ENCODE data around the gene MYO5A.
"Not testable (repeated sequence)": the region's sequence is repeated elsewhere in the genome, so short reads cannot be mapped to it uniquely, and the experiment has no call there.

Gene MYO5A

GRCh38 chr15:52568601-52569585, 40.2 kb upstream of the MYO5A start, which contains the start of gene ARPP19:
Gene ARPP19, minus strand, starts transcription at chr15:52569030. Its CDS starts 138 bp downstream, at chr15:52568892.
- peak within 1 kb of the TSS; percentile 91 for H3K9ac ChIP-seq
- H3K4me2 ChIP-seq (ENCODE audit: low read length), result peak within 1 kb of the TSS; percentile 95
- H3K27ac ChIP-seq, result peak within 1 kb of the TSS; percentile 89
- peak within 1 kb of the TSS; percentile 71 for H2AFZ ChIP-seq
- peaks cover 4% of the 10 kb centered on the region for H3K4me1 ChIP-seq
- H3K4me3 ChIP-seq (ENCODE audit: low read depth, low read length), result peak within 1 kb of the TSS; percentile 92
- H3K9me3 ChIP-seq (ENCODE audit: control insufficient read depth, low read length), result no peaks in the 10 kb centered on the region
- no peaks in the 10 kb centered on the region for H3K27me3 ChIP-seq (ENCODE audit: control insufficient read depth, insufficient read depth, low read length)
- H3K36me3 ChIP-seq (ENCODE audit: control insufficient read depth, insufficient read depth, low read length), result no peaks in the 10 kb centered on the region
- TF ChIP-seq, protein P1, sequence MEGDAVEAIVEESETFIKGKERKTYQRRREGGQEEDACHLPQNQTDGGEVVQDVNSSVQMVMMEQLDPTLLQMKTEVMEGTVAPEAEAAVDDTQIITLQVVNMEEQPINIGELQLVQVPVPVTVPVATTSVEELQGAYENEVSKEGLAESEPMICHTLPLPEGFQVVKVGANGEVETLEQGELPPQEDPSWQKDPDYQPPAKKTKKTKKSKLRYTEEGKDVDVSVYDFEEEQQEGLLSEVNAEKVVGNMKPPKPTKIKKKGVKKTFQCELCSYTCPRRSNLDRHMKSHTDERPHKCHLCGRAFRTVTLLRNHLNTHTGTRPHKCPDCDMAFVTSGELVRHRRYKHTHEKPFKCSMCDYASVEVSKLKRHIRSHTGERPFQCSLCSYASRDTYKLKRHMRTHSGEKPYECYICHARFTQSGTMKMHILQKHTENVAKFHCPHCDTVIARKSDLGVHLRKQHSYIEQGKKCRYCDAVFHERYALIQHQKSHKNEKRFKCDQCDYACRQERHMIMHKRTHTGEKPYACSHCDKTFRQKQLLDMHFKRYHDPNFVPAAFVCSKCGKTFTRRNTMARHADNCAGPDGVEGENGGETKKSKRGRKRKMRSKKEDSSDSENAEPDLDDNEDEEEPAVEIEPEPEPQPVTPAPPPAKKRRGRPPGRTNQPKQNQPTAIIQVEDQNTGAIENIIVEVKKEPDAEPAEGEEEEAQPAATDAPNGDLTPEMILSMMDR (IDR thresholded peaks at IDR 0.05), result no peak
- H3K79me2 ChIP-seq, result peaks cover 11% of the 10 kb centered on the region

GRCh38 chr15:52567871-52568600, 39.4 kb upstream of the MYO5A start:
- Histone ChIP-seq H3K9ac (peak overlapping the region; percentile 91), H3K27me3 (ENCODE audit: control insufficient read depth, insufficient read depth, low read length) (no peaks in the 10 kb centered on the region), H3K36me3 (ENCODE audit: control insufficient read depth, insufficient read depth, low read length) (no peaks in the 10 kb centered on the region), H3K9me3 (ENCODE audit: control insufficient read depth, low read length) (no peaks in the 10 kb centered on the region), H3K4me3 (ENCODE audit: low read depth, low read length) (peak overlapping the region; percentile 92), H3K79me2 (peaks cover 17% of the 10 kb centered on the region), H3K27ac (peak overlapping the region; percentile 89), H3K4me2 (ENCODE audit: low read length) (peak overlapping the region; percentile 95), H3K4me1 (peaks cover 4% of the 10 kb centered on the region), H2AFZ (peak overlapping the region; percentile 71)
- TF ChIP-seq, protein P1 (IDR thresholded peaks at IDR 0.05), result no peak

- Histone ChIP-seq H3K9me3 (ENCODE audit: control insufficient read depth, low read length) (no peaks in the 10 kb centered on the region), H3K4me1 (peaks cover 4% of the 10 kb centered on the region), H3K4me2 (ENCODE audit: low read length) (peak overlapping the region; percentile 95), H3K4me3 (ENCODE audit: low read depth, low read length) (peak overlapping the region; percentile 92), H3K36me3 (ENCODE audit: control insufficient read depth, insufficient read depth, low read length) (no peaks in the 10 kb centered on the region), H3K79me2 (peaks cover 21% of the 10 kb centered on the region), H2AFZ (no peak overlapping the region), H3K27me3 (ENCODE audit: control insufficient read depth, insufficient read depth, low read length) (no peaks in the 10 kb centered on the region), H3K27ac (peak overlapping the region; percentile 89), H3K9ac (no peak overlapping the region)
- TF ChIP-seq, protein P1 (IDR thresholded peaks at IDR 0.05), result no peak
Measured at GRCh38 chr15:52566889-52567288, 38.2 kb upstream of the MYO5A start.

GRCh38 chr15:52565417-52566358, 37.0 kb upstream of the MYO5A start:
- H3K27ac ChIP-seq, result peak overlapping the region; percentile 42

More at GRCh38 chr15:52565417-52566358, 37.0 kb upstream of the MYO5A start:
- H3K27me3 ChIP-seq (ENCODE audit: control insufficient read depth, insufficient read depth, low read length); H2AFZ ChIP-seq; H3K4me1 ChIP-seq; H3K9ac ChIP-seq; H3K9me3 ChIP-seq (ENCODE audit: control insufficient read depth, low read length); H3K36me3 ChIP-seq (ENCODE audit: control insufficient read depth, insufficient read depth, low read length): not testable (repeated sequence)
- Histone ChIP-seq H3K79me2 (peaks cover 24% of the 10 kb centered on the region), H3K4me2 (ENCODE audit: low read length) (peak overlapping the region; percentile 11), H3K4me3 (ENCODE audit: low read depth, low read length) (peak overlapping the region; percentile 11)

All from parathyroid adenoma (tissue), 2 donors.